Fibroblast of peridontal ligament (primary cell): ENCODE data around the gene ACCS.

ENCODE experiments used
- DNase-seq: peaks from one replicate; pipeline ENCODE4 v3.0.0-alpha.2; 2010; ENCODE audit errors: extremely low read depth

ACCS gene

DNA sequence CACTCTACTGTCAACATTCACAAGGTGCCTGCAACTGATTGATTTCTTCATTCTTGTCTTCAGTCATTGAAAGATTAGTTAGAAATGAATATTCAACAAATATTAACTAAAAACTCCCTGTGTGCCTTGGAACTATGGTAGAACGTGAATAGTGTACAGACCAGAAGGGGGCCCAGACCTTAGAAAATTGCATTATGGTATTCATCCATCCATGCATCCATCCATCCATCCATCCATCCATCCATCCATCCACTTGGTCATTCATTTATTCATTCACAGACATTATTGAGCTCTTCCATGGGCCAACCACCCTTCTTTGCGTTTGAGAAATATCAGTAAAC is 28.4 kb upstream of the ACCS start:
- no peak for DNase-seq

DNA sequence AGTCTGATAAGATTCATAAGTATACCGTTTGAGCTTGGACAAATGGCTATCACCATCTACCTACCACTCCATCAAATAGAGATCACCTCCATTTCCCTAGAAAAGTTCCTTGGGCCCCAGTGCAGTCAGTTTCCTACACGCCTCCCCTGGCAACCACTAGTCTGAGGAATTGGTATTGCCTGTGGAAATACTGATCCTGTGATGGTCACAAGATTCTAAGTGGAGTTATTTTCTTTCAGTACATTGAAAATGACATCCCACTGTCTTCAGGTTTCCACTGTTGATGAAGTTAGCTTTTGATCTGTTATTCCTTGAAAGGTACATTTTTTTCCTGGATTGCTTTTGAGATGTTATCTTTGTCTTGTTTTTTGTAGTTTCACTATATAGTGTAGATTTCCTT is 22.9 kb upstream of the ACCS start:
- no peak for DNase-seq

DNA sequence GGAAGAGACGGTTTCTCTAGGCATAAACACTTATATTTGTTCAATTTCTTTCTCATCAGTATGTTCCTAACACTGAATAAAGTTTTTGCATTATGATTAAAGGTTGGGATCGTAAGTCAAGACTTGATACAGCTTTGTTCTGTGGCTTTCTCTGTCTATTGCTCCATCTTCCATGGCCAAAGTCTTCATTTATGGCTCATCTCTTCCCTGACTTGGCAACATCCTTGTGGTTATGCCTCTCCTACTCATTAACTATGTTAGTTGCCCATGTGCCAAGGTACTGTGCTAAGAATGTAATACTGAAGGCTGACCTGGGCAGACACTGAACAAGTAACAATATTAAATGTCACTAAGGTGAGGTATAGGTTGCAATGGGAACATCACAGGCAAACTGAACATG is 19.9 kb upstream of the ACCS start:
- DNase-seq = no peak

DNA sequence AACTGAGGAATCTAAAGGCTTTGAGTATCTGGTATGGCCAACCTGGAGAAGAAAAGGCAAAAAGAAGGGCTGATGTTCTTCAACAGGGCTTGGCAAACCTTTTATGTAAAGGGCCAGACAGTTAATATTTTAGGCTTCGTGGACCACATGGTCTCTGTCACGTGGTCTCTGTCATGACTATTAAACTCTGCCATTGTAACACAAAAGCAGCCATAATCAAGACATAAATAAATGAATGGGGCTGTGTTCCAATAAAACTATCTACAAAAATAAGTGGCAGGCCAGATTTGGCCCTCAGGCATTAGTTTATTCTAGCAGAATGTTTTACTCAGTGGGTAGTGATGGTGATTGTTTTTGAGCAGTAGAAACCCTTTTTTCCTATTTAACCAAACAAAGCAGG is 18.8 kb upstream of the ACCS start:
- DNase-seq = no peak

DNA sequence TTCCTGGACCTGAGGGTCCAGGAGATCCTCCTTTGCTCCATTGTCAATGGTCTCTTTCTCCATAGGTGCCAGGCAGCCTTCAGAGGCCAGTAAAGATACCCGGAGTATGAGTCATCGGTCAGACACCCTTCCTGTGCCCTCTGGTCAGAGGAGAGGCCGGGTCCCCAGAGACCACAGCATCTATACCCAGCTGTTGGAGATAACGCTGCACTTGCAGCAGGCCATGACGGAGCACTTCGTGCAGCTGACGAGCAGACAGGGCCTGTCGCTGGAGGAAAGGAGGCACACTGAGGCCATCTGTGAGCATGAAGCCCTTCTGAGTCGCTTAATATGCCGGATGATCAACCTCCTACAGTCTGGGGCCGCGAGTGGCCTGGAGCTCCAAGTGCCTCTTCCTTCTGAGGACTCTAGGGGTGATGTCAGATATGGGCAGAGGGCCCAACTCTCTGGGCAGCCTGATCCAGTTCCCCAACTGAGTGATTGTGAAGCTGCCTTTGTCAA is 18.1 kb upstream of the ACCS start, which contains the start of gene ACCSL:
Gene ACCSL (plus strand): TSS at position 51 of the 501 bp plus-strand sequence. CDS start 56 bp downstream, at position 107.
- no peak for DNase-seq

DNA sequence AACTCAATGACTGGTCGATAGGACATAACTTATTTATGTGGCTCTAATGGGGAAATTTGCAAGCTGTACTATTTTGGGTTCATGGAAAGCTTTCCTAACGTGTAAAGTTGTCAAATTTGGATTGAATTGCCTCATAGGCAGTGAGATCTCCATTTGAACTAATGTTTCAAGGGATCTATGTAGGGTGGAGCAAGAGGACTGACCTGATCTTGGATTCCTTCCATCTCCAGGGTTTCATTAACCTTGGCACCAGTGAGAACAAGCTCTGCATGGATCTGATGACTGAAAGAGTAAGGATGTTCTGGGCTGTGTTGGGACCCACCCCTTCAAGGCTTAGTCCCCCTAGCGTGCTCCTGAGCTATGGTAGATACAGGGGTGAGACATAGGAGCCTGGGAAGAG is 16.2 kb upstream of the ACCS start:
- DNase-seq = no peak

DNA sequence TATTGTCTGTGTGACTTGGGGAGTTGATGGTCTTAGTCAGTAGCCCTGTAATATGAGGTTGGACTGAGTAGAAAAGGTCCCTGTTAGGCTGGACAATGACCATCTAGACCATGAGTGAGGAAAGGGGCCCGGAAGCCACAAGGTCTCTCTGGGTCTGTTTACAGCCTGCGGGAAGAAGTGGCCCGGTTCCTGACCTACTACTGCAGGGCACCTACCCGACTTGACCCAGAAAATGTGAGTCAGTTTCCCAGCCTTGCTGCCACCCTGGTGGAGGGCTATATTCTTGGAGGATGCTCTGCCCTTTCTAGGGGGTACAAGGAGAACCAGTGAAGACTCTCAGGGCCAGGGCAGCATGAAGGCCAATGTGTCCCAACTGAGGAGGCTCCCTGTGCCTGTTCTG is 14.9 kb upstream of the ACCS start:
- no peak for DNase-seq

DNA sequence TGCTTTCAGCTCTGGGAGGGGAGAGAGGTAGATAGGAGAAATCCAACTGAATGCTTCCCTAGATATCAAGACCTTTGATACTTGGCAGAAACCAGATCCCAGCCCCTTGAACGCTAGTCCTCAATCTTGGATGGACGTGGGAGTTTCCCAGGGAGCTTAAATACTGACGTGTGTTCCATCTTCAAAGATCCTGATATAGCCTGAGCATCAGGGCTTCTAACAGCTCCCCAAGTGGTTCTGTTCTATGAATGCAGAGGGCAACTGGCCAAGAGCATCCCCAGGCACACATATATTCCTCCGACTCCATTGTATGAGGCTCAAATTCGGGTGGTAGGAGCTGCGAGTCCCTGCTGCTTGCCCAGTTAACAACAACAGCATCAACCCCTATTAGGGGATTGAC is 8.7 kb upstream of the ACCS start:
- DNase-seq = no peak

DNA sequence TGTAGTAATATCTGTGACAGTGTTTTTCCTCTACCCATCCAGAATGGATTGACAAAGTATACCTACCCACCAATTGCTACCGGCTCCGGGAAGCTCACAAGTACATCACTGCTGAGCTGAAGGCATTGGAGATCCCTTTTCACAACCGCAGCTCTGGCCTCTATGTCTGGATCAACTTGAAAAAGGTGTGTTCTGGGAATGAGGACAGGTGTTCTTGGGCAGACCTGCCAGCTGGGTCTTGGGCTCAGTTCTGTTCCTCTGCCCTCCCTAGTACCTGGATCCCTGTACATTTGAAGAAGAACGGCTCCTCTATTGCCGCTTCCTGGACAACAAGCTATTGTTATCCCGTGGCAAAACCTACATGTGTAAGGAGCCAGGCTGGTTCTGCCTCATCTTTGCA is 7.8 kb upstream of the ACCS start:
- DNase-seq = no peak

DNA sequence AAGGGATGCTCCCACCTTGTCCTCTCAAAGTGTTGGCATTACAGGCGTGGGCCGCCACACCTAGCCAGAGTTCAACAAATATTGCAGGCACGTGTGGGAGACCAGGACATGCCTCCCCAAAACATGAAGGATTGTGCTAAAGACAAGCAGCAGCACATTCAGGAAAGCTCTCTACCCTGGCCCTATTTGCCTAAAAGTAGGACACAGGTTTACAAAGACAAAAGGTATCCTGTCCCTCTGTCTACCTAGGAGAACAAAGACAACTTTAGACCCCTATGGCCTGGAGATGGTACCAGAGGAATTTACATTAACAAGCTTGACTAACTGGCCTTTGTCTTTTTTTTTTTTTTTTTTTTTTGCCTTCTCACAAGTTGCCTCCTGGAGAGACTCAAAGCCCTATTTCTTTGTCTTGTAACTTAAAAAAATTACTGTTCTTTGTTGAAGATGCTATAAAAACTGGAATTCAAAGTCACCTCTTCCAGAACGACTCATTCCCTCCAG is 859 bp upstream of the ACCS start:
- DNase-seq = no peak

DNA sequence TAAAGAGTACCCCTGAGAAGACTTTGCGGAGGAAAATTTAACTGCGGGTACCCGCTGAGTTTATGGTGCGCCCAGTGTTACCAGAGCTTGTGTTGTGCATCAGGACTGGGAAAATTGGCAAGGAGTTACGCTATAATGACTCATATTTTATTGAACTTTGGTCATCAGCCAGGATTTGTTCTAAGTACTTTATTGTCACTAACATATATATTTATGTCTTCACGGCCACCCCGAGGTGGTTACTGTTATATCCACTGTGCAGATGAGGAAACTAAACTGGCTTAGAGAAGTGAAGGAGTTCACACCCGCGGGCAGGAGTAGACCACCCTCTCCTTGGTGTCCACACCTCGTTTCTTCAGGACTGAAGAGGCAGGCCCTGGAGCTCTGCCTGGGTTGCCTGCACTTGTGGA is 667 bp downstream of the ACCS start:
- peak; percentile 76 for DNase-seq

DNA sequence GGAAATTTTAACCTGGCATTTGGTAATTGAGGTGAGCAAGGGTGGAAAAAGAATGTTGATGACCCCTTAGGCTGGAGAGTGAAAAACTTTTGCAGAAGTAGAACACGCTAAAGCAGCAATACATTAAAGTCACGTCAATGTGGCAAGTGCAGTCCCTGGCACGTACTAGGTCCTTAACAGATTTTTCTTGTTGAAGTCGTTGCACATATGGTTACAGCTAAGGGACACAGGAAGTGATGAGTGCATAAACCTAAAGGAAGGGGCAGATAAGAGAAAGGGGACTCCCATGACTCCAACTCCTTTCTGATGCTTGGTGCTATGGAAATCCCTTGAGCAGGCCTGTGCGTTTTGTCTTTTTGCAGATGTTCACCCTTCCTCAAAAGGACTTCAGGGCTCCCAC is 1.2 kb downstream of the ACCS start:
- DNase-seq = no peak

DNA sequence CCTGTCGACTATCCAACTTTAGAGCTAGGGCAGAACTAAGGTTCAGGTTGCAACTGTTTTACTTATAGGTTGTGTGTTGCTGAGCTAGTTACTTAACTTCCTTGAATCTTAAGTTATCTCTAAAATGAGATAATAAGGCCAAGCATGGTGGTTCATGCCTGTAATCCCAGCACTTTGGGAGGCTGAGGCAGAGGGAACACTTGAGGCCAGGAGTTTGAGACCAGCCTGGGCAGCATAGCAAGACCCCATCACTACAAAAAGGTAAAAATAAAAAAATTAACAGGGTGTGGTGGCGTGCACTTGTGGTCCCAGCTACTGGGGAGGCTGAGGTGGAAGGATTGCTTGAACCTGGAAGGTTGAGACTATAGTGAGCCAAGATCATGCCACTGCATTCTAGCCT is 2.1 kb downstream of the ACCS start:
- no peak for DNase-seq

DNA sequence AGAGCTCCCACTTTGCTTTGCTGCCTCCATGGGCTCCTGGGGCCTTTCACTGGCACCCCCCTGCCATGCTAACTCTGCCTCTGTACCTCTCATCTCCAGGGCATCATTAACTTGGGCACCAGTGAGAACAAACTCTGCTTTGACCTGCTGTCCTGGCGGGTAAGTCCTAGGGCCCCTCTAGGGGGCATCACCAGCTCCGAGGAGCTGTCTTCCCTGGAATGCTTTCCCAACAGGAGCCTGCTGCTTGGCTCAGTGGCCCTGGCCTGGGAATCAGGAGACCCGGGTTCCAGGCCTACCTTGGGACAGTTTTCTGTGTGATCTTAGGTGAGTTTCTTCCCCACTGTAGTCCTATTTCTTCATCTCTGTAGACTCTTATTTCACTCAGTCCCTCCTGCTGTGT is 5.1 kb downstream of the ACCS start:
- DNase-seq = no peak

DNA sequence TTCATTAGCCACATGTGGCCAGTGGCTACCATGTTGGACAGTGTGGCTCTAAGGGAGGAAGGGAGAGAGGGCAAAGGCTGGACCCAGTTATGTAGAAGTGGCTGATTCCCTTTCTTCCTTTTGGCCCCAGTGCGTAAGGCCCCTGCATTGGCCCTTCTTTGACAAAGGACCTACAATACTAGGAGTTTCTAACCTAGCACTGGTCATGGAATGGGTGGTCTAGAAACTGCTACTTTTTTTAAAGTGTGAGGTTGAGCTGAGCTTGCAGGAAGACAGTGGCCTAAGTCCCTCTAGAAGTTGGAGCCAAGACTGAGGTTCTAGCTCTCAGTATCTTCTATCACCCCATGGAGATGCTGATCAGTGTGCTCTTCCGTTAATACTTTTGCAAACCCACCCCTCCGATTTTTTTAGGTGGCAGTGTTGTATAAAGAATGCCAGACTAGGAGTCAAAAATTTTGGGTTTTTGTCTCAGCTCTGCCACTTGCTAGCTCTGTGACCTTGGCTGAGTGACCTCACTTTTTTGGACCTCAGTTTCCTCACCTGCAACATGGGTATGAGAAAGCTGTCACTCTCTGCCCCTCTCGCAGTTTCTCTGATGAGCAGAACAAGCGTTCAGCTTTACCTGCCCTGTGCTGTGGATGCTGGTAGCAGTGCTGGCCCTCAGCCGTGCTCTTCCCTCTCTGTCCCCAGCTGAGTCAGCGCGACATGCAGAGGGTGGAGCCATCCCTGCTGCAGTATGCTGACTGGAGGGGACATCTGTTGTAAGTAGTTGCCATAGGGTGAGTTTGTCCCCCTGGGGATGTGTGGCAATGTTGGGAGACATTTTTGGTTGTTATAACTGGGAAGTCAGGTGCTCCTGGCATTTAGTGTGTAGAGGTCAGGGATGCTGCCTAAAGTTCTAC is 6.9 kb downstream of the ACCS start:
- DNase-seq = no peak

DNA sequence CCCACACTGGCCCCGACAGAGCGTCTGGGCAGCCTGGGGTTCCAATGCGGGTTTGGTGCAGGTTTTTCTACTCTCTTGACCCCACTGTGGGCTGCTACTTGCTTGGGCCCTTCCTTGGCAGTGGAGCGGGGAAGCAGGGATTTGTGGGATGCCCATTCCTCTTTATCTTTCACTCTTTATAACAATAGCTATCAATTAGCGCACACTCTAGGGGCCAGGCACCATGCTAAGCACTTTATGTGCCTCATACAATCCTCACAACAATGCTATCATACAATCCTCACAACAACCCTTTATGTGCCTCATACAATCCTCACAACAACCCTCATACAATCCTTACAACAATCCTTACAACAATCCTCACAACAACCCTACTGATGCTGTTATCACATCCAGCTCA is 12.7 kb downstream of the ACCS start:
- no peak for DNase-seq

DNA sequence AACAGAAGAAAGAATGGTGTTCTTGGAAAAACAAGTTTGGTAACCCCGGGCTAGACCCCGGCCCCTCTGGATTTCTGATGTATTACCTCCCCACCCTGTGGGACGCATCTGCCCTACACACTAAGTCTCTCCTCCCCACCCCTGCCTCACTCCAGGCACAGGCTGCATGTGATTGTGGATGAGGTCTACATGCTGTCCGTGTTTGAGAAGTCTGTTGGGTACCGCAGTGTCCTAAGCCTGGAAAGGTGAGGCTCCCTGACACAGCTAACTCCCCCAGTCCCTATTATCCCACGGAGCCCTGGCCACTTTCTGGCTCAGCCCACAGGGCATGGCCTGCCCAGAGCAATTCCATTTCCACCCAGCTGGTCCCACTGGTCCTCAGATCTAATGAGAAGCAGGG is 13.3 kb downstream of the ACCS start:
- no peak for DNase-seq

DNA sequence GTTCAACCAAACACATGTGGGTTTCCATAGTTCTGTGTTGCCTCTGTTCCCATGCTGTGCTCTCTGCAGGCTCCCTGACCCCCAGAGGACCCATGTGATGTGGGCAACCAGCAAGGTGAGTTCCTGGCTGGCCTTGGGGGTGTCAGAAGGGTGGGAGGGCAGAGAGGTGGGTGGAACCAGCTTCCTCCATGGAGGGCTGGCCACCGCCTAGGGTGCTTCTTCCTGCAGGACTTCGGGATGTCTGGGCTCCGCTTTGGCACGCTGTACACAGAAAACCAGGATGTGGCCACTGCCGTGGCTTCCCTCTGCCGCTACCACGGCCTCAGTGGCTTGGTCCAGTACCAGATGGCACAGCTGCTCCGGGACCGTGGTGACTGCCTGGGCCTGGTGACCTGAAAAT is 14.9 kb downstream of the ACCS start:
- no peak for DNase-seq

DNA sequence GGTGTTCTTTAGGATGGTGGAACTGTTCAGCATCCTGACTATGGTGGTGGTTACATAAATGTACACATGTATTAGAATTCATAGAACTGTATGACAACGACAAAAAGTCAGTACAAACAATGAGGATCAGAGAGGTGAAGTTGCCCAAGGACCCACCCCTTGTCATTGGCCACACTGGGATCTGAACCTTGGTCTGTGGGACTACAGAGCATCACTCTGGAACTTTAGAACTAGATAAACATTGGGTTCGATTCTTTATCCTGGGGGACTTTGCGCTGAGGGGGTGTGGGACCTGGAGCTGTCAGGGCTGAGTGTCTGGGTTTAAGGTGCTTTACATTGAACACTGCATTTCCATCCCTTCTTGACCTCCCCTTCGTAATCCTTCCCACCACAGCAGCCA is 16.6 kb downstream of the ACCS start:
- DNase-seq = no peak

DNA sequence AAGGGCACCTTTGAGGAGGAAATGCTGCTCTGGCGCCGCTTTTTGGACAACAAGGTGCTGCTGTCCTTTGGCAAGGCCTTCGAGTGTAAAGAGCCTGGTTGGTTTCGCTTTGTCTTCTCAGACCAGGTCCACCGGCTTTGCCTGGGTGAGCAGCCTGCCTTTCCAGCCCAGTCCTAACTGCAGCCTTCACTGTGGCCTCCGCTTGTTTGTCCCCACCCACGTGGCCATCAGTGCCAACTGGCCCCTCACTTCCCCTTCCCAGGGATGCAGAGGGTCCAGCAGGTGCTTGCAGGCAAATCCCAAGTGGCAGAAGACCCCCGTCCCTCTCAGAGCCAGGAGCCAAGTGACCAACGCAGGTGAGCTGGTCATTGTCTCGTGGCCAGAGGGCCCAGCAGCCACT is 17.4 kb downstream of the ACCS start:
- DNase-seq = no peak

DNA sequence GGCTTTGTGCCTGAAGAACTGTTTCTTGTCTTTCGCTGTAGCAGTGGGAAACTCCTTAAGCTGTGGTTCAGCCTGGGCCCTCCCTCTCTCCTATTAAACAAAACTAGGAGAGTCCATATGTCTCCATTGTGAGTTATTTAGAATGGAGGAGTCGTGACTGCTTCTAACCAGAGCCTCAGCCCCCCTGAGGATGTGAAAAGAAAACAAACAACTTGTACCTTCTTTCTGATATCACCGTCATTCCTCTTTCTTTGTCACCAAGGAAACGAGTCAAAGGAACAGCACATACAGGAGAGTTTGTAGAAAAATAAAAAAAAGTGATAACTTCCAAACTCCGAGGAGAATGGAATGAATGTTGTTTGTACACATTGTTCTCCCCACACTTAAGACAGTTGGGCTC is 17.8 kb downstream of the ACCS start:
- DNase-seq = no peak

DNA sequence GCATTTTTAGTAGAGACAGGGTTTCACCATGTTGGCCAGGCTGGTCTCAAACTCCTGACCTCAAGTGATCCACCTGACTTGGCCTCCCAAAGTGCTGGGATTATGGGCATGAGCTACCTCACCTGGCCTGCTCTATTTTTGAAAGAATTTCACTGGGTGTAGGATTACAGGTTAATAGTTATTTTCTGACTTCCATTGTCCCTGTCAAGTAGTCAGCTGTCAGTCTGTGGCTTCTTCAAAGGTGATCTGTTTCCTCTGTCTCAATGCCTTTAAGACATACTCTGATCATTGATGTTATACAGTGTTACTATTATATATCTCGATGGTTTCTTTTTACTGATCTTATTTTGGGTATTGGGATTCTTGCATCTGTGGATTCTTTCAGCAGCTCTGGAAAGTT is 19.3 kb downstream of the ACCS start:
- no peak for DNase-seq

DNA sequence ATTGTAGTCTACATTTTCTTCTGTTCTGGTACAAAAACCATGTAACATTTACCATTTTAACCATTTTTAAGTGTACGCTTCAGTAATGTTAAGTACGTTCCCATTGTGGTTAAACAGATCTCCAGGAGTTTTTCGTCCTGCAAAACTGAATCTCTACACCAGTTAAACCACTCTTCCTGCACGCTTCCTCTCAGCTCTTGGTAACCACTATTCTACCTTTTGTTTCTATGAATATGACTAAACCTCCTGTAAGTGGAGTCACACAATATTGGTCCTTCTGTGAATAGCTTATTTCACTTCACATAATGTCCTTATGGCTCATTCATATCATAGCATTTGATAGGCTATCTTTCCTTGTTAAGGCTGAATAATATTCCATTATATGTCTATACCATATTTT is 22.3 kb downstream of the ACCS start:
- no peak for DNase-seq

DNA sequence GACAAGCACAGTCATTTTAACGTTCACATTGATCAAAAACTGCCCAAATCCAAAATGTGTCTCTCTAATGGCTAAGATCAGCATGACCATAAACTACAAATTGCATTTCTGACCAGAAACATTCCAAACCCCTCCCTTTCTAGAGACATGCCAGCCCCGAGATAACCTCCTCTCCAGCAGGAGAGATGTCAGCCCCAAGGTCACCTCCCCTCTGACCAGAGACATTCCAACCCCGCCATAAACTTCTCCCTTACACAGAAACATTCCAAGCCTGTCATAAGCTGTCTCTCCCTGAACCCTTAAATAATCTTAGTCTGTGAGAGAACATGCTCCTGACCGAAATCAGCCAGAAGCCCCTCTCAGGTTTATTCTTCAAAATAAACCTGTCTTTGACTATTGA is 22.8 kb downstream of the ACCS start:
- no peak for DNase-seq
